ENCODE data around the gene ZBTB17.
"Not testable (repeated sequence)": the region's sequence is repeated elsewhere in the genome, so short reads cannot be mapped to it uniquely, and the experiment has no call there.

The ZBTB17 gene

GRCh38 chr1:15892857-15893599 lies 82.9 kb downstream of the ZBTB17 start:
- DNase-seq (ENCODE audit: low spot score): not testable (repeated sequence)
